Endothelial cell of umbilical vein (primary cell): ENCODE results near the gene TNP1.

Source experiments
- POLR2A ChIP-seq: IDR thresholded peaks from 2 replicates; pipeline ENCODE4 v1.6.1; 2012; ENCODE audit warnings: low read depth, mild to moderate bottlenecking, control low read depth, low read length
- TF ChIP-seq, protein P1 (sequence below), 2 donors: IDR thresholded peaks; 1 replicate in 1 of 2; 2 replicates in 1 of 2; pipeline ENCODE4 v1.5.1; 2011; ENCODE audit warnings: low read length in 2 of 2, mild to moderate bottlenecking in 2 of 2, moderate library complexity in 2 of 2, control low read depth in 1 of 2, inconsistent platforms in 1 of 2, low read depth in 1 of 2; ENCODE audit not compliant: insufficient read depth in 1 of 2; ENCODE audit errors: extremely low read depth in 1 of 2

- TF ChIP-seq, protein P1, sequence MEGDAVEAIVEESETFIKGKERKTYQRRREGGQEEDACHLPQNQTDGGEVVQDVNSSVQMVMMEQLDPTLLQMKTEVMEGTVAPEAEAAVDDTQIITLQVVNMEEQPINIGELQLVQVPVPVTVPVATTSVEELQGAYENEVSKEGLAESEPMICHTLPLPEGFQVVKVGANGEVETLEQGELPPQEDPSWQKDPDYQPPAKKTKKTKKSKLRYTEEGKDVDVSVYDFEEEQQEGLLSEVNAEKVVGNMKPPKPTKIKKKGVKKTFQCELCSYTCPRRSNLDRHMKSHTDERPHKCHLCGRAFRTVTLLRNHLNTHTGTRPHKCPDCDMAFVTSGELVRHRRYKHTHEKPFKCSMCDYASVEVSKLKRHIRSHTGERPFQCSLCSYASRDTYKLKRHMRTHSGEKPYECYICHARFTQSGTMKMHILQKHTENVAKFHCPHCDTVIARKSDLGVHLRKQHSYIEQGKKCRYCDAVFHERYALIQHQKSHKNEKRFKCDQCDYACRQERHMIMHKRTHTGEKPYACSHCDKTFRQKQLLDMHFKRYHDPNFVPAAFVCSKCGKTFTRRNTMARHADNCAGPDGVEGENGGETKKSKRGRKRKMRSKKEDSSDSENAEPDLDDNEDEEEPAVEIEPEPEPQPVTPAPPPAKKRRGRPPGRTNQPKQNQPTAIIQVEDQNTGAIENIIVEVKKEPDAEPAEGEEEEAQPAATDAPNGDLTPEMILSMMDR (IDR thresholded peaks at IDR 0.05; ENCODE audit: extremely low read depth in 1 of 2, insufficient read depth in 1 of 2, low read depth in 1 of 2, low read length in 2 of 2) = no peak
- TF ChIP-seq POLR2A = no peak
Measured at GRCh38 chr2:216880509-216881184, 20.8 kb upstream of the TNP1 start.
